DMS53 treated with DMSO at 0.1 percent for 48 hours (cell line): Measurements from ENCODE around the gene BFSP2.

ENCODE experiments used
- DNase-seq: peaks from one replicate; lab custom pipeline; 2025; ENCODE audit not compliant: unreplicated experiment; lab: John Stamatoyannopoulos, UW

Gene BFSP2, protein sequence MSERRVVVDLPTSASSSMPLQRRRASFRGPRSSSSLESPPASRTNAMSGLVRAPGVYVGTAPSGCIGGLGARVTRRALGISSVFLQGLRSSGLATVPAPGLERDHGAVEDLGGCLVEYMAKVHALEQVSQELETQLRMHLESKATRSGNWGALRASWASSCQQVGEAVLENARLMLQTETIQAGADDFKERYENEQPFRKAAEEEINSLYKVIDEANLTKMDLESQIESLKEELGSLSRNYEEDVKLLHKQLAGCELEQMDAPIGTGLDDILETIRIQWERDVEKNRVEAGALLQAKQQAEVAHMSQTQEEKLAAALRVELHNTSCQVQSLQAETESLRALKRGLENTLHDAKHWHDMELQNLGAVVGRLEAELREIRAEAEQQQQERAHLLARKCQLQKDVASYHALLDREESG

DNA sequence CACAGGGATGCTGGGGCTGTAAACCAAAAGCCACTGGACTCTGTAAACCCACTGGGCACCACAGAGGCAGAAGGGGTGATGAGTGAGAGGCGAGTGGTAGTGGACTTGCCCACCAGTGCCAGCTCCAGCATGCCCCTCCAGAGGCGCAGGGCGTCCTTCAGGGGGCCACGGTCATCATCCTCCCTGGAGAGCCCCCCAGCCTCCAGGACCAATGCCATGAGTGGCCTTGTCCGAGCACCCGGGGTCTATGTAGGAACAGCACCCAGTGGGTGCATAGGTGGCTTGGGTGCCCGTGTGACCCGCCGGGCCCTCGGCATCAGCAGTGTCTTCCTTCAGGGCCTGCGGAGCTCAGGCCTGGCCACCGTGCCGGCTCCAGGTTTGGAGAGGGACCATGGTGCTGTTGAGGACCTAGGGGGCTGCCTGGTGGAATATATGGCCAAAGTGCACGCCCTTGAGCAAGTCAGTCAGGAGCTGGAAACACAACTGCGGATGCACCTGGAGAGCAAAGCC lies at the start of gene BFSP2:
Gene BFSP2 (plus strand): TSS at position 51 of the 510 bp plus-strand sequence. CDS start 28 bp downstream, at position 79.
- no peak for DNase-seq

DNA sequence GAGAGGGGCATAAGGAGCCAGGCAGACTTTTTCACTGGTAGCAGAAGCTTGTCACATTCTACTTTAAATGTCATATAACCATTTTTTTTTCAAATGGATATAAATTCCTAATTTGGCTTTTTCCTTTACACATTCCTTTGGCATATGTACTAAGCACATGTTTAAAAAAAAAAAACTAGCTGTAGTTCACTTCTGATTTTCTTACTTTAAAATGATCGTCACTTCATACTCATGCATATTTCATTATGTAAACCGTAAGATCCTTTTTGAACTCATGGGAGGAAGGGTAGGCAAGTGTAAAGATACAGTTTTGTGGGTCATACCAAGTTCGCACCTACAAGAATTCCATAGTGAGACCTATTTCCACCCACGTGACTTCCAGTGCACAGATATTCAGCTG lies 45.1 kb upstream of the BFSP2 start:
- DNase-seq: no peak

DNA sequence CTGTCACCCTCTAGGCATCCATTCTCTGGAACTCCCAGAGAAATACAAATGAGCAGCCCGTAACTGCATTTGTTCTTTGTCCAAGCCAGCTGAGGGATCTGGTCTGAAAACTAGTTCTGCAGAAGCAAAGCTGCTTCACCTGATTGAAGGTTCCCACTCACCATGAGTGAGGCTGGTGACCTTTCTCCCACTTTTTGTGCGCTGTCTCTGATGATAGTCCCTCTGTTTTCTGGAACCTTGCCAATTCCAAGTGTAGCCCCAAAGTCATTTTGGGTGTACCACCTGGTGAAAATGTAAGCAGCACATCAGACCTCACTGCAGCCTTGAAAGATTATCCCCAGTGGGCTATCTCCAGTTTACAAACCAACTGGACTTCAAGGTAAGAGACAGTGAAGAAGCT lies 39.4 kb upstream of the BFSP2 start:
- DNase-seq: no peak

DNA sequence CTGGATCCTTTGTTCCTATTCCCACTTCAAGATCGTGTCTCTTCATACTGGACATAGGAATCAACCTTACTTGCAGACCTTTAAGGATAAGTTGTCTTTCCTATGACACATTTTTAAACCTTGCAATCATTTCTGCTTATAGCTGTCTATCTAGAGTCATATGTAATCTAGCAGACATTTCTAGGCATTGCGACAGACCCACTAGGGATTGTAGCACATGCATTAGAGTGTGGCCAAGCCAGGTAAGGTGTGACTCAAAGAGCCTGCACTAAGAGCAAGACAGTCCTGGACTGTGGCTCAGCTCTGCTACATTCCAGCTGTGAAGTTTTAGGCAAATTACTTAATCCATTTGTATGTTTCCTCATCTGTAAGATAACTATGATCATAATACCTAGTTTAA lies 38.8 kb upstream of the BFSP2 start:
- no peak for DNase-seq

DNA sequence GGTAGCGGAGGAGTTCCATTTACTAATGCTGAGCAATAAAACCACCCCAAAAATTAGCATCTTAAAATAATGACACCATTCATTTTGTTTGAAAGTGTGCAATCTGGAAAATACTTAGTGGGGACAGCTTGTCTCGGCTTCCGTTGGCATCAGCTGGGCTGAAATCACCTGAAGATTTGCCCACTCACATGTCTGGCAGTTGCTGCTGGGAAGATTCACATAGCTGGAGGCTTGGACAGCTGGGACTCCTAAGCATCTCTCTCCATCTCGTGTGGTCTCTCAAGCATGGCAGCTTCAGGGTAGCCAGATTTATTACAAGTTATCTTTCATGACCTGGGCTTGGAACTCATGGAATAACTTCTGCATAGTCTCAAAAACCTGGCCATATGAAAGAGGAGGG lies 38.4 kb upstream of the BFSP2 start:
- no peak for DNase-seq

DNA sequence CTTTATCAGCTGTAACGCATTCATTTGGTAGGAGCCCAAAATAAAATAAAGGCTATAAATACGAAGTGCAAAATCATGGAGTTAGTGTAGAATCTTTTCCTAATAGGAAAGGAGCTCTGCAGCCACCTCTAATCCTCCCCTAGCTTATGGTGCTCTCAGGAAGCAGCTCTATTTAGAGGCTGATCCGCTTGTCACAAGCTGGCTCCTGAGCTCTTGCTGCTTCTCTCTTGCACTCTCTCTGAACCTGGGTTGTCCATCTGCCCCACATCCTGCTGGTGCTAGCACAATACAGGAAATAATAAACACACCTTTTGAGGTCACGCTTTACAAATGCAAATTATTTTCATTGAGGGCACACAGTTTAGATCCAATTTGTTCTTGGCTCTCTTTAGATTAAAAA lies 37.3 kb upstream of the BFSP2 start:
- no peak for DNase-seq

DNA sequence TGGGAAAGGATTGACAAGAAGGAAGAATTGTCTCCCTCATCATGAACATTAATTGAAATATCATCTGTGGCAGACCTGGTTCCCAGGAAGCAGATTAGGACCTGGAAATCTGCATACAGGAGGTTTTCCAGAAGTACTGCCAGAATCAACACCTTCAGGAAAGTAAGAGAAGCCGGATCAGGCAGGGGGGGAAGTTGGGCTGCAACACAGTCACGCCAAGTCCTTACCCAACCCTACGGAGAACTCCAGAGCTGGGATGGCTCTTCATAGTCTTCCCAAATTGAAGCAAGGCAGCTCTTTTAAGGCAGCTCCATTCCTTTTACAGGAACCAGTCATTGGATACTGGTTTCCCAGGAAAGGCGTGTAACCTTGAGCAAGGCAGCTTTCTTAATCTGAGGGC lies 35.2 kb upstream of the BFSP2 start:
- DNase-seq: no peak

DNA sequence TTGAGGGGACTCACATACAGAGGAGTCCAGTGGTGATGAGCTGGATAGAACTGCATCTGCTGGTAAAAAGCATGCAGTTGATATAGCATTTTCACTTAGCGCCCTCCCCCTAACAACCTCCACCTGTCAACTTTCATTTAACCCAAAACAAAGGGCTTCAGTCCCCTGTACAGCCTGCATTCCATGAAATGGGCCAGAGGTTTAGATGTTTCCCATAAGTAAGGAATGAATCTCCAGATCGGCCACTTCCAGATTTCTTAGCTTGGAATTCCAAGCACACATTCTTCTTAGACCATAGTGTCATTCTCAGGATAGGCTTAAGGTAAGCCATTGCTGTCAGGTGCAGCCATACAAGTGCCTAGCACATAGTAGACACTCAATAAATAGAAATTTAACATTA lies 32.9 kb upstream of the BFSP2 start:
- no peak for DNase-seq

DNA sequence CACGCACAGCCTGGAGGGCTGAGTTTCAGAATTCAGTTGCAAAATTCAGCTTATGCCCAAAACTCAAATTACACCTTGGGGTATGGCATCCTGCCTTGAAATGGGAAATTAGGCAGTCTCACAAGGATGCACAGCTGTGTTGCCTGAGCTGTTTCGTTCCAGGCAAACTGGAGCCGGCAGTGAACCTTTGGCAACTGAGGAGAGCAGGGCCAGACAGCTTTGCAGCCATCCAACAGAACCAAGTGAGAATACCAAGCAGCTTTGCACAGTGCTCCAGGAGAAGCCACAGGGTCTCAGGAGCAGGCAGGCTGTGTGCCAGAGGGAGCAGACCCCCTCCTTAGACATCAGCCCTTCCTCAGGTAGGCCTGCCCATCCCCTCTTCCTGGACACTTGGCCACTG lies 32.5 kb upstream of the BFSP2 start:
- no peak for DNase-seq

DNA sequence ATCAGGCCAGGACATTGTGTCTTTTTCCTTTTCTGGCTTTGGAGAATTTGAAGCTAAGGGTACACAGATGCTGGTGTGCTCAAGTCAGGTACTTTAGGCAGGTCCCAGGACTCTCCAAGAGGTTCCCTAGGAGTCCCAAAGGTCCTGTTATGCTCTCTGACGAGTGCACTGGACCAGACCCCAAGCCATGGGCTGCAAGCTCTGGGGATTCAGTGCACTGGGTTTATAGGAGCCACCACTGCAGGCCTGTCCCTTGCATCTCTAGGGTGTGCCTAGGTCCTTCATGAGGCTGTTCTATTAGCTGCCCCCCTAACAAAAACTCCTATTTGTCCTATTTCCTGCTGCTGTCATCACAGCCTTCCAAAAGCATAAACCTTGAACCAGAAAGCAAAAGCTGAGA lies 31.9 kb upstream of the BFSP2 start:
- DNase-seq: no peak

DNA sequence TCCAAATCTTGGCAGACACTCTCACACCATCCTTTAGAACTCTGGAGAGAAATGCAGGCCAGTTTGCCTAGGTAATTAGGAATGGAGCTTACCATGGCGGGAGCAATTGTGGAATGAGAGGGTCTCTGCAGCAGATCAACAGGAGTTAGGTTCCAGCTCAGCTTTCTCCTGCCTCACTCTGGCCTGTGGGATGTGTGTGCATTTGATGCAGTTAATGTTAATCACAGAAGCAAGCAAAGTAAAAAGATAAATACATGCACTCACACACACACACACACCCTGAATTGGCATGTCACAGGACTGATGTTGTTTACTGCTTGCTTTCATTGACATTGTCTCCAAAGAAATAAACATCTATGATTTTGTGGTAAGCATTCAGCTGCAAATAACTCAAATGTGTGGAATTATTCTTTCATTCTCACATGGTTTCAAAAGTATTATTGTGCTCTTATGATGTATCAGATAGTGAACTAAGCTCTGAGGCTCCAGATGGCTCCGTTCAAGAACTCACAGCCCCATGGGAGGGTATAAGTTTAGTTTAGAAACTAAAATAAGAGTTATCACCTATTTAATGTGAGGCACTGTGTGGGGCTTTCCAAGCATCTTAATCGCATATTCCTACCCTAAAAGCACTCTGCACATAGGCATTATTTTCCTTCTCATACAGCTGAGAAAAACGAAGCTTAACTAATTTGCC lies 31.3 kb upstream of the BFSP2 start:
- no peak for DNase-seq

DNA sequence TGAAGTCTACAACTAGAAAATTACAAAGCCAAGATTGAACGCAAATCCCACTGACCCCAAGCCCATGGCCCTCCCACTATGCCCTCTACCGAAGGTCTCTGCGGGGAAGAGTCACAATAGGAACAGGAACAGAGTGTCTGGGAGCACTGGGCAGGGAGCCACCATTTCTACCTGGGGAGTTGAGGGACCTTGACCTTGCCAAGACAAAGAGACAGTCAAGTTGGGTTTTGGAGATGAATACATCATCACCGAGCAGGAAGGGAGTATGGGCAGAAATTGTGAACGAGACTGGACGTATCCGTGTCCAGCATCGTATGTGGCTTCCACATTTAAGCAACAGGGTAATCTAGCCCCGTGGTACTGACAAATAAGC lies 30.8 kb upstream of the BFSP2 start:
- no peak for DNase-seq

DNA sequence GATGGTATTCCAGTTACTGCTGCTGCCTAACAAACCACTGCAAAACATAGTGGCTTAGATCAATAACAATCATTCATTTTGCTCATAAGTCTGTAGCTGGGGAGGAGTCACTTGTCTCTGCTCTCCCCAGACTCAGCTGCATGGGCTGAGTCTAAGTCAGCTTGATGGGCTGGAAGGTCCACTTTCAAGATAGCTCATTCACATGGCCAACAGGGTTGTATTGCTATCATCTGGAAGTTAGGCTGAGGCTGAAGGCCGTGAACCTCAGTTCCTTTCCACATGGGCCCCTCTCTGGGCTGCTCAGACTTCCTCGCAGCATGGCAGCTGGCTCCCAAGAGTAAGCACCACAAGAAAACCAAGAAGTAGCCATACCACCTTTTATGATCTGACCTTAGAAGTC lies 28.7 kb upstream of the BFSP2 start:
- DNase-seq: no peak

DNA sequence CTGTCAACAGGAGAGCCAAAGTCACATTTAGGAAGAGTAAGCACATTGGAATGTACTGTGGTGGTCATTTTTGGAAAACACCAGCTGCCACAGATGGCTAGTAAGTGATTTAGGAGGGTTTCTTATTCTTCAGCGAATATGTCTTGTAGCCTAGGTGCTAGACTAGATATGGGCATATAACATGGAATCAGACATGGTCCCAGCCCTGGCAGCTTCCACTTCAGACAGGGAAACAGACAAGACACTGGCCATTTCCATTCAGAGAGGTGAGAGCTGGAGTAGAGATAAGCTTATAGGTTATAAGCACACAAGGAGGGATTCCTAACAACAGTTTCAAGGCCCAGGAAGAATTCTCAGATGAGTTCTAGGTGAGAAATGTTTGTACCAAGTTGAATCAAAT lies 28.2 kb upstream of the BFSP2 start:
- DNase-seq: no peak

DNA sequence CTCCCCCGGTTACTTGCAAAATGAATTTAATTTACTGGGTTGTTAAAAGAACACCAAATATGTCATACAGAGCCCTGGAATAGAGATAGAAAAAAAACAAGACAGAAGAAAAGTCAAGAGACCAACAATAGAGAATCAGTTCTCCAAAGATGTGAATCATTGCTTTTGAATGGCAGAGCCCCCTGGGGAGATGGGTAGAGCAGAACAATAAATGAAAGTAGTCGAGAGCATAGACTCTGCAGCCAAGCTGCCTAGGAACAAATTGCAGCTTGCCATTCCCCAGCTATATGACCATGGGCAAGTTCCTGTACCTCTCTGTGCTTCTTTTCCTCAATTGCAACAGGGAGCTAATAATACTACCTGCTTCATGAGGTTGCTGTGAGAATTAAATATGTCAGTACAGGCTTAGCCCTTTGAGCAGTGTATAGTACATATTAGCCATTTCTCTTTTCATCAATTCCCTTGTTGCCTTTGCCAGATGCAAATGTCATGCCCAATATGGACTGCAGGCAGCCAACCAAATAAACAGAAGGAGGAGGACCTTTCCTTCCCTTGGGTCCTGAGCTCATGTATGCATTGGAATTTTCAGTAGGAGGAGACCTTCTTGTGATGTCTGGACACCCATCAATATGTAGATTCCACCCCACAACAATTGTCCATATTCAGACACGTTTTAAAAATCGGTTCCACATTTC lies 25.0 kb upstream of the BFSP2 start:
- DNase-seq: no peak

DNA sequence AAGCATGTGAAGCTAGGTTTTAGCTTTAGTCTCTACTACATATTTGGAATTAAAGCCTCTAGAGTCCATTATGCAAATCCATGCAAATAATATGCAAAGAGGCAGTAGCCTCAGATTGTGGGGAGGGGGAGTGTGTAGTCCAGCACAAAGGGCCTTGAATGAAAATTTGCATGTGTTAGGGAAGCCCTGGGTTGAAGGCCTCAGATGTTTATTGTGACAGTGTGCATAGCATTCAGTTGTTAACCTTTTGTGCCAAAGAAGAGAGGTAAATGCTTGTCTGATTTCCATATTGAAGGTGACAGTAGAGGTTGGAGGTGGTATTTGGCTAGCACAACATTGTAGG lies 24.5 kb upstream of the BFSP2 start:
- DNase-seq: no peak

DNA sequence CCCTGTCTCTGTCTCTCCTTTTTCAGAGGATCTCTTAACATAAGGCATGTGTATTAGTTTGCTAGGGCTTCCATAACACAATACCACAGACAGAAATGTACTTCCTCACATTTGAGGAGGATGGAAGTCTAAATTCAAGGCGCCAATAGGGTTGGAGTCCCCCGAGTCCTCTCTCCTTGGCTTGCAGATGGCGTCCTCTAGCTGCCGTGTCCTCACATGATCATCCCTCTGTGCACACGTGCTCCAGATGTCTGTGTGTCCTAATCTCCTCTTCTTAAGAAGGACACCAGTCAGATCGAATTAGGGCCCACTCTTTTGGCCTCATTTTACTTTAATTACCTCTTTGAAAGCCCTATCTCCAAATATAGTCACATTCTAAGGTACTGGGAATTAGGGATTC lies 23.0 kb upstream of the BFSP2 start:
- no peak for DNase-seq

DNA sequence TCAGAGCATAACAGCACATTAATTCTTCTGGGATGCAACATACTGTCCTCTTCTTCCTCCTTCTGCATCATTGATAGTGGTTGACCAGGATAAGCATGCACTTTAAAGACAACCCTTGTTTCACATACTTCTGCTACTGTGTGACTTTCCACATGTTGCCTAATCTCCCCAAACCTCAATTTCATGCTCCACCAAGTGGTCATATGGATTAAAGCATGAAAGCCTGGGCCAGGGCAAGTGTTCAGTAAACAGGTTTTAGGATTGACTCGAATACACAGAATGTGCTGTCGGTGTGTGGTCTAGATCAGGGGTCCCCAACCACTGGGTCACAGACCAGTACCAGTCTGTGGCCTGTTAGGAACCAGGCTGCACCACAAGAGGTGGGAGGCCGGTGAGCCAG lies 22.5 kb upstream of the BFSP2 start:
- no peak for DNase-seq

DNA sequence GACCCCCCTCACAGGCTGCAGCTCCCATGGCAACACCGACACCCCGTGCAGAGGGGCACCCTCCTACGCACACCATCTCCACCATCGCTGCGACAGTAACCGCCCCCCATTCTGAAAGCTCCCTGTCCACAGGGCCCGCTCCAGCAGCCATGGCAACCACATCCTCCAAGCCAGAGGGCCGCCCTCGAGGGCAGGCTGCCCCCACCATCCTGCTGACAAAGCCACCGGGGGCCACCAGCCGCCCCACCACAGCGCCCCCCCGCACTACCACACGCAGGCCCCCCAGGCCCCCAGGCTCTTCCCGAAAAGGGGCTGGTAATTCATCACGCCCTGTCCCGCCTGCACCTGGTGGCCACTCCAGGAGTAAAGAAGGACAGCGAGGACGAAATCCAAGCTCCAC lies 19.9 kb upstream of the BFSP2 start:
- DNase-seq: no peak

DNA sequence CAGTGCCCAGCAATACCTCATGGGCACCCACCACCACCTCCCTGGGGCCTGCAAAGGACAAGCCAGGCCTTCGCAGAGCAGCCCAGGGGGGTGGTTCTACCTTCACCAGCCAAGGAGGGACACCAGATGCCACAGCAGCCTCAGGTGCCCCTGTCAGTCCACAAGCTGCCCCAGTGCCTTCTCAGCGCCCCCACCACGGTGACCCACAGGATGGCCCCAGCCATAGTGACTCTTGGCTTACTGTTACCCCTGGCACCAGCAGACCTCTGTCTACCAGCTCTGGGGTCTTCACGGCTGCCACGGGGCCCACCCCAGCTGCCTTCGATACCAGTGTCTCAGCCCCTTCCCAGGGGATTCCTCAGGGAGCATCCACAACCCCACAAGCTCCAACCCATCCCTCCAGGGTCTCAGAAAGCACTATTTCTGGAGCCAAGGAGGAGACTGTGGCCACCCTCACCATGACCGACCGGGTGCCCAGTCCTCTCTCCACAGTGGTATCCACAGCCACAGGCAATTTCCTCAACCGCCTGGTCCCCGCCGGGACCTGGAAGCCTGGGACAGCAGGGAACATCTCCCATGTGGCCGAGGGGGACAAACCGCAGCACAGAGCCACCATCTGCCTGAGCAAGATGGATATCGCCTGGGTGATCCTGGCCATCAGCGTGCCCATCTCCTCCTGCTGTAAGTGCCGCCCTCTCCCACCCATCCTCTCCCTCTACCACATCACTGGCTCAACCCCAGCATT lies 19.2 kb upstream of the BFSP2 start:
- DNase-seq: no peak

DNA sequence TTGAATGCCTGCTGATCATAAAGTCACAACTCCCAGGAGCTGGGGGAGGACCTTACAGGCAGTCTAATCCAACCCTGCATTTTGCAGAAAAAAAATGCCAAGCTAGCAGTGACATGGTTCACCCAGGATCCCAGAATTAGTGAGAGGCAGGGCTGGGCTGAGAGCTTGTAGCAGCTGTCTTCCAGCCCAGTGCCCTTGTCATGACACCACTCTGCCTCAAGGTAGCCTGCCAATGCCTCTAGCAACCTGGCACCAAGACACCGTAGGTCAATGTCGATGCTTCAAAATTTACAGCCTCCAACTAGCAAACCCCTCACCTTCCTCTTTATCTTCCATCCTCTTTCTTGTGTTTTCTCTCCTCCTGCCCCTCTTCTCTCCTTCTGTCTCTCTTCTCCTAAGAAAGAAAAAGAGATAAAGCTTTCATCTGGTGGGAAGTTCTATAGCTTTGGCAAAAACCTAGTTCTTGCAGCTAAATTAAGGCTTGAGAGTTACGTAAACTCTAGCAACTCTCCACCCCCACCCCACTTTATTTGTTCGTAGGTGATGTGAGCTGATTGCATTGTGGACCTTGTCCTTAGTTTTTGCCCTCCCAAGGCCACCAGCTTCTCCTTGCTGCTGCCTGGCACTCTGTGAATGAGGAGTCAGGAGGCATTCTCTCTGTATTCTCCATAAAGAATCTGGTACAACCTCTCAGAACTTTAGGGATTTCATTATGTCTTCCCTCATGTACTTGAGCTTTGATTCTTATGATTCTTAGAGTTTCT lies 18.3 kb upstream of the BFSP2 start:
- no peak for DNase-seq
